Measurements from ENCODE around the gene ENTPD6.

The ENTPD6 gene

DNA sequence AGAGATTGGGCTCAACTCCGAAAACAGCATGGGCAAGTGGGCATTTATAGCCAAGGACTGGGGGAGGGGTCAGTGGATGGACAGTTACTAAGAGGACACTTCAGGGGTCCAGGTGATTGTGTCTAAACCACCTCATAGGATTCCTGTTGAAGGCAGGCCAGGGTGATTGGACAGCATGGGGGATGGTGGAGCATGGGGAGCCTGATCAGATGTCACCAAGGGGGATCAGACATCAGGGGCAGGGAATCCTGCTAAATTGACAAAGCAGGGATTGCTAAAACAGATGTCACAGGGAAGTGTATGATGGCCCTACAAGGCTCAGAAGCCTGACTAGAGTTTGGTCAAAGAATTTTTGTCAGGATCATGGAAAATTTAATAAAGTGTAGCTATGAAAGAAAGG is 49.9 kb downstream of the ENTPD6 start:
- no peak for FAIRE-seq

DNA sequence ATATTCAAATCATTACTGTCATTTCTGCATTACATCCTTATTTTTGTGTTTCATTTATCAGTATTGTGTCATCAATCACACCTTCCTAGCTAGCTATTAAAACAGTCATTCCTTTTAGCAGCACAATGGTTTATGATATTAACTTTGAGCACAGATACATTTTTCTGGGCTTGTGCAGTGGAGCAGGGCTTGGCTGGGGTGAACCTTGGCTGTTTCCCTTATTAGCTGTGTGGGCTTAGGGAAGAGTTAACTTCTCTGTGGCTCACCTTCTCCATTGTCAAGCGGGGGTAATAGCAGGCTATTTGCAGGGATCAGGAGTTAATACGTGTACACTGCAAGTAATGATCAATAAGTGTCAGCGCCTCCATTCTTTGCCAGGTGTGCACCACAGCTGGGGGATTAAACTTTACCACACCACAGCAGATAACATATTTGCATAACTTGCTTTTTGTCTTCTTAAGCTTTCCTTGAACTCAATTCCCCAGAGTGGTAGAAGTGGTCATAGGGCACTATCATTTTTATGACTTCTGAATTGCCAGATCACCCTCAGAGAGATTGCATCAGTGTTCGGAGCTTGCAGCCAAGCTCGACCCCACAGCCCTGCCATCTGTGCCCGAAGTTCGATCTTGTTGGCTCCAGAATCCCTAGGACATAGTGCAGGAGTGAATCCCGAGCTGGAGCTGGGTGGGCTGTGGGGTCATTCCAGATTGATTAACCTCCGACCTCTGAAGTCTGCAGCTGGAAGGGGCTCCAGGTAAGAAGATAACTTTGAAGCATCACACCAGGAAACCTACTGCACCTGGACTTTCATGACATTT is 50.9 kb downstream of the ENTPD6 start:
- FAIRE-seq, result no peak

DNA sequence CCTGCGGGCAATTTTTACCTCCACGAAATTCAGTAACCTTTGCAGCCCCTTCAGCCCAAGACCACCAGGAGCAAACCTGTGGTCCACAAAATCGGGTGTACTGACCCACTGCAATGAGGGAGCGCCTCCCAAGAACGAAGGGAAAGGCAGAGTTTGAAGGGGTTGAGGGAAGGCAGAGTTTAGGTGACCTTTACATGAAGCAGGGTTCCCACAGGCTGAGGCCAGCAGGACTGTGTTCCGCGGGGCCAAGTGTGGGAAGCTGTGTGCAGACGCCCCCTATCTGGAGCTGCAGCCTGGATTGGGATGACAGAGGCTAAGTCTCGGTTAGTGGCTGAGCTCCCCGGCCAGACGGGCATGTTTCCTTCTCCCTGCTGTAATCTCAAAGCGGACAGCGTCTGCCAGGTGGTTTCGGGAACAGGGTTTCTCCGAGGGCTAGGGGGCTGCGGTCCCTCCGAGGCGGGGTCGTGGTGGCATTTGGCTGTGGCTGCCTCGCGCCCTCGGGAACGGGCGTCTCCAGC is 51.5 kb downstream of the ENTPD6 start:
- FAIRE-seq, result no peak

DNA sequence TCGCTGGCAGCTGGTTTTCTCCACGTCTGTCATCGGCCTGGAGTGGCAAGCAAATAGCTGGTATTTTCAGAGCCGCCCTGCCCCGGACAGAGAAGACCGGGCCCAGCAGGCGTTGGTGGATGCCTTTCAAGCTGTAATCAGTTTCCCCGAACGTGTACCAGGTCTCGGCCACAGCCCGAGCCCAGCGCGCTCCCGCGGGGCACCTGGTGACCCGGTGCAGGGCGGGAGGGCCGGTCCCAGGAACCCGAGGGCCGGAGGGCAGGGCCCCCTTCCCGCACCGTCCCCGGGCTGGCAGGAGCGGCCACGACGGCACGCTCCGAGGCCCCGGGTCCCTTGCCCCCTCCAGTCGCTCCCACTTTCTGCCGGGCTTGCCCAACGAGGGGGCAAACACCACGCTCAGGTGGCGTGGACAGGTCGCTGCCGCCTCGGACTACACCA is 52.0 kb downstream of the ENTPD6 start:
- no peak for FAIRE-seq

DNA sequence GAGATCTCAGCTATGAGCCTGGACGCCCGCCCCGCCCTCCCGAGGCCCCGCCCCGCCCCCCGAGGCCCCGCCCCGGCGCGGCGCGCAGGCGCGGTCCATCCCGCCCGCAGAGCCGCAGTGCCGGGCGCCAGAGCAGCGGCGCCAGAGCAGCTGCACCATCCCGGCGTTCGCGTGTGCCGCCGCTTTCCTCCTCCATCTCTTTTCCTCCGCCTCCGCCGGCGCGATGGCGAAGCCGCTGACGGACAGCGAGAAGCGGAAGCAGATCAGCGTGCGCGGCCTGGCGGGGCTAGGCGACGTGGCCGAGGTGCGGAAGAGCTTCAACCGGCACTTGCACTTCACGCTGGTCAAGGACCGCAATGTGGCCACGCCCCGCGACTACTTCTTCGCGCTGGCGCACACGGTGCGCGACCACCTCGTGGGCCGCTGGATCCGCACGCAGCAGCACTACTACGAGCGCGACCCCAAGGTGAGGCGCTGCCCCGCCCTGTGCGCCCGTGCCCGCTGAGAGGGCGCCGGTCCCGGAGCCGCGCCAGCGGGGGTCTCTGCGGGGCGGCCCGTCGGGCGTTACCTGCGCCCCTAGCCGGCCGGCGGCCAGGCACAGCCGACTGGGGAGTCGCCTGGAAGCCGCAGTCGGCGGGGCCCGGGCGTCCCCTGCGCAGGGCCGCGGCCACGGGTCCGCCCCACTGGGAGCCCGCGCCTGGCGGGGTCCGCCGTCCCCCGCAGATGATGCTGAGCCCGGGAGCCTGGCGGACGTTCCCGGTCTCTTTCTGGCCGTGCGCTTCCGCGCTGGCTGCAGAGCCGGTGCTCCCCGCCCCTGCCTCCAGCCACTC is 52.7 kb downstream of the ENTPD6 start, which contains the start of gene PYGB:
Gene PYGB, plus strand, starts transcription at position 130 of the 830 bp plus-strand sequence. Its CDS starts 94 bp downstream, at position 224.
- no peak for FAIRE-seq

DNA sequence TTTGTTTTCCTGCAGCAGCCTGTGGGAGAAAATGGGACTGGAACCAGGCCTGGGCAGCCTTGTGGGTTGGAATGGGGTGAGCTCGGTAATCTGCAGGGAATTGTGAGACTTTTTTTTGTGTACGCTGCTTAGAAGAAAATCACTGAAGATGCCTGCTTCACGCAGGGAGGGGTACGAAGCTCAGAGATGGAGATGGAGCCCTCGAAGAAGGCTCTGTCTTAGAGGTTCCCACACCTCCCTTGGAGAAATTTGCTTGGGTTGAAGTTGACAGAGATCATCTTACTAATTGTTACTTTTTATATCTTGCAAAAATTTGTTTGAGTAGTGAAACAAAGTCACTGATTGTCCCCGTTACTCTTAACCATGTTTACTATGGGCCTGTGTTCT is 53.3 kb downstream of the ENTPD6 start:
- no peak for FAIRE-seq

DNA sequence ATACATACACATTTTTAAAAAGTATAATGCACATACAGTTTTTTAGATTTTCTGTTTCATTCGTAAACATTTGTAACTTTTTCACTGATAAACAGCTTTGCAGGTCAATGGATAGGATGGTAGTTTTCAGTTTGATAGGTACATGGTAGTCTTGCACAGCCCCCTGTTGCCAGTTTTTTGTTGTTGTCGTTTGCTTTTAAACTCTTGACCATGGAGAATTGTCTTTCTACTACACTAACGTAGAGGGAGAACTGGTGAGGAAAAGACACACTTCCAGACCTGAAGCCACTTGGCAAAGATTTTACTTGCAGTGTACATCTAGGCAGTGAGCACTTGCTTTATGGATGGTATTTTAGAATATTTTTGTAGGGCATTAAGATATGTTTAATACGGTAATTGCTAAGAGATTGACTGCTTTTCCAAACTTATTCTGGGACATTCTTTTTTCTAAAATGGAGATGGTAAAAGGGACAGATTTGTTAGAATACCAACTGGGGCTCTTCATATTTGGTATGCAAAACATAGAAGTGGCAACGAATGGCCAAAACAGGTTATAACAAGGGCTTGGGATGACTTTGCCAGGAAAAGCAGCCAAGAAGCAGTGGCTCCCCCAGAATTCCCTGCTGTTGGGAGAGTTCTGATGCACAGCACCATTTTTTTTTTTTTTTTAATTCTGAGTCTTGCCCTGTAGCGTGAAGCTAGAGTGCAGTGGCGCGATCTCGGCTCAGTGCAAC is 53.9 kb downstream of the ENTPD6 start:
- no peak for FAIRE-seq

DNA sequence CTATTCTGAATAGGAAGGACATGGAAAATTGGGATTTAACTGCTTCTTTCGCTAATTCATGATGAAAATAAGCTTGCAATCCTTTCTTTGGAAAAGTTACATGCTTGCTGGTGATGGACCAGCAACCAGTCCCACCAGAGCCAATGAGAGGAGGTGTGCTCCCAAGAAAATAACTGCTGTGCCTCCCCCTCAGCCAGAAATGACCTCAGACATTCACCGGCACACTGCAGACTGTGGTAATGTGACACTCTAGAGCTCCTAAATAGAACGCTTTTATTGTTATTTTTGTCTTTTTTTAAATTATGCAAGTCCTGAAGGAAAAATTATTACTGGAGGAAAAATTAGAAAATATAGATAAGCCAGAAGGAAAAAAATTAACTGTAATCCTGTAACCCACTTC is 55.0 kb downstream of the ENTPD6 start:
- FAIRE-seq, result no peak

DNA sequence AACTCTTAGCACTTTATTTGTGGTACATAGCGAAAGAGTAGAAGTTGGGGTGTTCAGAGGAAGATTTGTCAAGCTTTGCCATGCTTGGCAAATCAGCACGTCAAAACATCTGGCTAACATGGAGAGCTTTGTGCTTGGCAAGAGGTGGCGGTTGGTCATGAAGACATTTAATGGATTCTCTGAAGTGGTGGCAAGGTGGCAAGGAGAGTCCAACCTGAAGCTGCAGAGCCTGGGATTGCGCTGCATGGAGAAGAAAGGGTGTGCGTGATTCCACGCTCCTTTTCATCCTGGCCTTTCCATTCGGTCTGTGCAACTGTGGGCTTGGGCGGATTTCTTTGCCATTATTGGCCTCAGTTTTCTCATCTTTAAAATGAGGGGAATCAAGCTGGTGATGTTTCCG is 55.5 kb downstream of the ENTPD6 start:
- FAIRE-seq, result no peak

DNA sequence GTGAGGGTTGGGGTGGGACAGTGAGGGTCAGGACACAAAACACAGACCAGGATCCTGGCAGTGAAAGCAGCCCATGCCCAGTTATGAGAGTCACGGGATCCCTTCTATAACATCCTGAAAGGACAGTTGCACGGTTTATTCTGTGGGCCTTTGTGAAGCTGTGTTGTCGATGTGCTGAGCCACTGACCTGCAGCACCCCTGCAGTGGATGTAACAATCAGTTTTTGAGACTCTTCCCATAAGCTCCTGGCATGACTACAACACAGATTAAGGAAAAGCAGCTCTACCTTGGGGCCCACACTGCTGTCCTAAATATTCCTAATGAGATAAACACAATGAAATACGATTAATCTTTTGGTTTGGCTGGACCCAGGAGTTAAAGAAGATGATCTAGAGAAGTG is 56.0 kb downstream of the ENTPD6 start:
- FAIRE-seq, result no peak

DNA sequence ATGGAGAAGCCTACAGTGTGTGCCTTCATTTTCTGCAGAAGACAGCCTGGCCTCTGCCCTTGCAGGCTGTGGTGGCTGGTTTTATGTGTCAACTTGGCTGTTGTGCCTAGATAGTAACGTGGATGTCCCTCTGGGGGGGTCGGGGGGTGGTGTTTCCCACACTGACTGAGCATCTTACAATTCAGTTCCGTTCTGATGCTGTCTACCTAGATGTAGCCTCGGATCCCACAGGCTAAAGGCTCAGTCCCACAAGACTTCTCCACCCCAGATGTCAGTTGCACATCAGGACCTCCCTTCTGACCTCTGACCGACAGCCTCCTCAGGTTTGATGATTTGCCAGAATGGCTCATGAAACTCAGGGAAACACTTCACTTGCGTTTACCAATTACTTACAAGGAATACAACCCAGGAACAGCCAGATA is 56.7 kb downstream of the ENTPD6 start:
- FAIRE-seq, result no peak

DNA sequence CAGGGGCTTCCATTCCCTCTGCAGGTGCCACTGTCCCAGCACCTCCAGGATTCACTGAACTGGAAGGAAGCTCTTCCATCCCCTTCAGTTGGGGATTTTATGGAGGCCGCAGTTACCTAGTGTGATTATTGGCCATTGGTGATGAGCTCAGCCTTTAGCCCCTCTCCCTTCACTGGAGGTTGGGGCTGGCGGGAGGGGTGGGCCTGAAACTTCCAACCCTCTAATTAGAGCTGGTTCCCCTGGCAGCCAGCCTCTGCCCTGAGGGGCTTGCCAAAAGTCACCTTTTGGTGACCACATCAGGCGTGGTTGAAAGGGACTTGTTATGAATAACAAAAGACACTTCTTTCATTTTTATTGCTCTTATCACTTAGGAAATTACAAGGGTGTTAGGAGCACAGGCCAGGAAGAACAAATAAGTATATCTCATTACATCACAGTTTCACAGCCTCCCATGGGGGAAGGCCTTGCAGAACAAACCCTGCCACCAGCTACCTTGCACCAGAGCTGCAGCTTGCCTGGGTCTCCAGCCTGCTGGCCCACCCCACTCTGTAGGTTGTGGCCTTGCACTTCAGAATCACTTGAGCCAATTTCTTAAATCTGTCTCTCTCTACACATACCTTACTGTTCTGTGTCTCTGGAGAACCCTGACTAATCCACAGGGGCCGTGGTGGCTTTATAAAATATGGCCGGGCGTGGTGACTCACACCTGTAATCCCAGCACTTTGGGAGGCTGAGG is 57.3 kb downstream of the ENTPD6 start:
- no peak for FAIRE-seq

DNA sequence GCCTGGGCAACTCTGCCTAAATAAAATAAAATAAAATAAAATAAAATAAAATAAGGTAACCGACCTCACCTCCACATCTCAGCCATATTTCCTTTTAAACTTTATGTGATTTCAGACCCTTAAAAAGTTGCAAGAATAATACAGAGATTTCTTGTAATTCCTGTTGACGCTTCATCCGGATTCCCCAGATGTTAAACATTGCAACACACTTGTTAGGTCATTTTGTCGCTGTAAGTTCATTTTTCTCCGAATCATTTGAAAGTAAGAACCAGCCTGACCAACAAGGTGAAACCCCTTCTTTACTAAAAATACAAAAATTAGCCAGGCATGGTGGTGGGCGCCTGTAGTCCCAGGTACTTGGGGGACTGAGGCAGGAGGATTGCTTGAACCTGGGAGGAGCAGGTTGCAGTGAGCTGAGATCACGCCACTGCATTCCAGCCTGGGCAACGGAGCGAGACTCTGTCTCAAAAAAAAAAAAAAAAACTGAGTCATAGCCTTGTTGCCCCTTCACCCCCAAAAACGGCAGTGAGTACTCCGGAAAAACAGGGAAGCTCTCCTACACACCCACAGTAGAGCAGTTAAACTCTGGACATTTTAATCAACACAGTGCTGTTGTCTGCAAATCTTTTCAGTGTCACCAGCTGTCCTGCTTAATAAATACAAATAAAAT is 58.2 kb downstream of the ENTPD6 start:
- no peak for FAIRE-seq

DNA sequence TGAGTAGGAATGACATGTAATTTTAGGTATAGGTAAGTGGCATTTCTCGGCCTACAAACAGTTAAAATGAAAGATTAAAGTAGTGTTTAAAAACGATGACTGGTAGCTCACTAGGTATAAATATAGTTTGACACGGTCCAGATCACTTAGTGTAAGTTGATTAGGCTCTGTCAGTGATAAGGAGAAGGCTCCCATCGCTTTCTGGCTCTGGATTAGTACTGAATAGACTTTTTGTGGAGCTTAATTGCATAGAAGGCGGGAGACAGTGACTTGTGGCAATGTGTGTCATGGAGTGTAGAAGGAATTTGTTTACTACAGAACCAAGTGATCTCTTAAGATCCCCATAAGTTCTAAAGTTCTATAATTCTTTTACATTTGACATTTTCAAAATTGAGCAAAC is 59.1 kb downstream of the ENTPD6 start:
- no peak for FAIRE-seq

DNA sequence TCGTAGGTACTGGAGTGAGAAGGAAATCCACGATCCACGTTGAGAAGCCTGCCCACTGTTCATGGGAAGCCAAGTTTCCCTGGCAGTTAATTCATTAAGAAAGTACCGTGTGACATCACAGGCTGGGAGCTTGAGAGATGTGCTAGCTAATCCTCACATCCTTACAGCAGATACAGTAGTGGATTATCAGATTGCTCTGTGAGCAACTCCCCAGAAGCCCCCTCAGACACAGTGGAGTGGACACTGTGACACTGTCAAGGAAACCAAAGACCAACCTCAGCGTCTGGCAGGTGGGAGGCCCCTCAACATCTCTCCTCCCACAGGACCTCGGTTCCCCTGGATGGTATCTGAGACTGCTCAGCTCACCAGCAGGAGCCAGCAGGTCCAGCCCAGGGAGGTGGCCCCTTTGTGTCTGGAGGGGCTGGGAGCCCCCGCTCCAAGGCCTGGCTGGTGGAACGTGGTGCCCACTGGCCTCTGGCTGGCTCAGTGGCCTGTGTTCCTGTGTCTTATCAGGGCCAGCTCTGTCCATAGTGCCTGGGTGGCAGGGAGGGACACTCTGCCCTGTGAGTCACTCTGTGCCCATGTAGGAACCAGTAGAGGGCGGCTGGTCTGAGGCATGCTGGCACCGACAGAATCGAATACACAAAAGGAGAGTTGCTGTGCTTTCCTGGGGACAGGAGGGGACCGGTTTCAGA is 59.6 kb downstream of the ENTPD6 start:
- FAIRE-seq, result no peak

DNA sequence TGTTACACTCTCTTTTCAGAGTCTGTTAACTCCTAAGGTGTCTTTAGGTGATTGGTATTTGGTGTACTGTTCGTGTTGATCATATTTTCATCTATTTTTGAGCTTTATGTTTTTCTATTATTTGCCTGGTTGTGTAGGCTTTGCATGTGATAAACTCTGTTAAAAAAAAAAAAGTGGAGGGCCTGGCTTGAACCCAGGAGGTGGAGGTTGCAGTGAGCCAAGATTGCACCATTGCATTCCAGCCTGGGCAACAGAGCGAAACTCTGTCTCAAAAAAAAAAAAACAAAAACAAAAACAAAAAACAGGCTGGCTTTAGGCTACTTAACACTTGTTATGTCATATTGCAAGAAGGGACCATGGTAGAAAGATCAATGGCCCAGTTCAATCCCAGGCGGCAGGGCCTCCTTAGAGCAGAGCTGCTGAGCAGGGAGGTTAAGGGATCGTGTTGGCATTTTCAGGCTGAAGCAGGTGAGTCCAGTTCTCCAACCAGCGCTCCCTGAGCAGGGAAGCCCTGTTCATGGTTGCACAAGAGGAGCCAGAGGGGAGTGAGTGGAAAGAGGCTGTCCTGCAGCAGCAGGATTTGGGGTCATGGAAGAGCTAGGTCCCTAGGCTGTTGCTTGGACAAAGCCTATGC is 60.8 kb downstream of the ENTPD6 start:
- no peak for FAIRE-seq

DNA sequence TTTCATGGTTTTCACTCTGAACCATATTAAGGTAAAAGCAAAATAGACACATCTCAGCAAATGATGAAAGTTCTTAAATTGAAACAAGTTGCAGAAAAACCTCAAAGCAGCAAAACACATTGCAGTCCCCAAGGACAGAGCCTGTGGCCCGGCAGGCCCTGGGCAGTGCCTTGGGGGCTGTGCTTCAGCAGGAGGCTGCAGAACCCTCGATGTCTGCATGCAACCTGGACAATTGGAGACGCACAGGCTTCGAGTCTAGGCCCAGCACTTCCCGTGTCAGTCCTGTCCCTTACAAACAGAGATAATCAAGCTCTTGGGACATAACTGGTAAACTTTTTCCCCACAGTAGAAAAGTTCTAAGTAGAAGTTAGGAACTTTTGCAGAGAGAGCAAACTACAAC is 61.6 kb downstream of the ENTPD6 start:
- FAIRE-seq, result no peak

DNA sequence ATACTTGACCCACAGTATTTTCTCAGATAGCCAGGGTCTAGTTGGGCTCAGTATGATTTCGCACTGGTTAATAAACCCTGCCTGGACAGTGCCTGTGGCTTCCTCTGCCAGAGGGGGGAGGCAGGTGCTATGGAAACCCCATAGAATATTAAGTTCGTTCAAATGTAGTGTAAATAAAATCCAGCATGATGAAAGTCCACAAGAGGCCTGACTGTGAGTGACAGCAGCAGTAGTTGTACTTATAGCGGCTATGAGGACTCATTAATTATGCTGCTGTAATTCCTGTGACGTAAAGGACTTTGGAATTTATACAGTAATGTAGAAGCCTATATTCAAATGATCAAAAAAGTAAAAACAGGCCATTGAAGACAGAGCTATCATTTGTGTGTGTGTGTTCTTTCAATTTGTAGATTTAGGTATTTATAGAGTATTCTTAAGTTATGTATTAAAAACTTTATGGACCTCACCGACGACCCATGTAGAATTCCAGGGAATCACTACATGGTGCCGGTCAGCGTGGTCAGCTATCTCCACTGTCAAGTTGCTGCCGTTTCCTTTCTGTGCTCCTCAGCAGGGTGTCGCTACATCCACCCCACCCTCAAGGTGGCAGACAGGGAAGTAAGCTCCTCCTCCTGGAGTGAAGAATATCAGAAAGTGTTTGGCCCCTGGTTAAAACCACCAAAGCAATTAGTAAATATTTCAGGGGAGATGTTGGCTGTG is 62.4 kb downstream of the ENTPD6 start:
- FAIRE-seq, result no peak

DNA sequence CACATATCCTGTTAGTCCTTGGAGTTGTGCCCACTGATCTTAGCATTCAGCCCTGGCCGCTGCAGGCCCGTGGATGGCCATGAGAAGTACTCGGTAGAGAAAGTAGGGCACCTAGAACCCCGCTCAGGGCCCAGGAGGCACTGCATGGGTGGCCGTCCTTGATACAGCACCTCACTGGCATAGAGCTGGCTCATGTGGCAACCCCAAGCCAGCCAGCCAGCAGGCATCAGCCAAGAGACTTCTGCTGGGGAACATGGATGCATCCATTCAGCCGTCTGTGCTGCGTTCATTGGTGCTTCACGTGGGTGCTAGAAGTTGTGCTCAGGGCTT is 62.9 kb downstream of the ENTPD6 start:
- no peak for FAIRE-seq

DNA sequence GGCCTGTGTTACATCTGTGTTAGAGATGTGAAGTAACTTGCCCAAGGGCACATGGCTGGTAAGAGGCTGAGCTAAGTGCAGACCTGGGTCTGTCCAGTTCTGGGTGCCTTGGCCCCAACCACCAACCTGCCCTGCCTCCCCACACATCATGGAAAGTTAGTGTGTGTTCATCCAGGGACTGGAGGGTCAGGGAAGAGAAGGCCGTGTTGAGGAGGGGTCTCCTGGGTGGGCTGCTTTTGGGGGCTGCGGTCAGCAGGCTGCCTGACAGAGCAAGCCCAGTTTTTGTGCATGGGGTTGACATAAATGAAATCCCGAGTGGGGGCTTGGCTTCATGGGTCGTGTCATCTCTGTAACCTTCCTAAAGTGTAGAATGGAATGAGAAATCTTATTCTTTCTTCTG is 63.3 kb downstream of the ENTPD6 start:
- FAIRE-seq, result no peak
